Duodenal mucosa (tissue), 2 donors: Measurements from ENCODE around the gene ULBP2.
"Not testable (repeated sequence)": the region's sequence is repeated elsewhere in the genome, so short reads cannot be mapped to it uniquely, and the experiment has no call there.

Source experiments
- H3K27ac ChIP-seq: one replicate; pipeline ENCODE4 v1.7.0; 2013; ENCODE audit warnings: low read depth, low read length
- H3K27me3 ChIP-seq, 2 donors: one replicate each; pipeline ENCODE4 v1.7.0; 2013; ENCODE audit warnings: low read length in 2 of 2, control low read depth in 1 of 2; ENCODE audit not compliant: insufficient read depth in 2 of 2, control insufficient read depth in 1 of 2
- H3K36me3 ChIP-seq, 2 donors: one replicate each; pipeline ENCODE4 v1.7.0; 2013; ENCODE audit warnings: low read length in 2 of 2, control low read depth in 1 of 2; ENCODE audit not compliant: insufficient read depth in 2 of 2, control insufficient read depth in 1 of 2
- H3K4me1 ChIP-seq, 2 donors: one replicate each; pipeline ENCODE4 v1.7.0; 2013; ENCODE audit warnings: low read length in 2 of 2, control low read depth in 1 of 2; ENCODE audit not compliant: insufficient read depth in 2 of 2, control insufficient read depth in 1 of 2
- H3K4me3 ChIP-seq, 2 donors: one replicate each; pipeline ENCODE4 v1.7.0; 2013; ENCODE audit warnings: low read length in 2 of 2, low read depth in 1 of 2
- H3K9ac ChIP-seq, 2 donors: one replicate each; pipeline ENCODE4 v1.7.0; 2013; ENCODE audit warnings: low read length in 2 of 2, low read depth in 1 of 2
- H3K9me3 ChIP-seq, 2 donors: one replicate each; pipeline ENCODE4 v1.7.0; 2013; ENCODE audit warnings: low read length in 2 of 2, control low read depth in 1 of 2; ENCODE audit not compliant: control insufficient read depth in 1 of 2

Gene ULBP2

DNA sequence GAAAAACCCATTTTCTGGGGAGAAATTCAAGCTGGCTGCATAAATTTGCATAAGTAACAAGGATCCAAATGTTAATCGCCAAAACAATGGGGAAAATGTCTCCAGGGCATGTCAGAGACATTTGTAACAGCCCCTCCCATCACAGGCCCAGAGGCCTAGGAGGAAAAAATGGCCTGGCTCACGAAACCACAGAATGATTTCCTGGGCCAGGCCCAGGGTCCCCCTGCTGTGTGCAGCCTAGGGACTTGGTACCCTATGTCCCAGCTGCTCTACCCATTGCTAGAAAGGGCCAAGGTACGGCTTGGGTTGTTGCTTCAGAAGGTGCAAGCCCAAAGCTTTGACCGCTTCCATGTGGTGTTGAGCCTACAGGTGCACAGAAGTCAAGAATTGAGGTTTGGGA, 33.3 kb upstream of the ULBP2 start:
- H3K36me3 ChIP-seq, H3K4me3 ChIP-seq: not testable (repeated sequence)

DNA sequence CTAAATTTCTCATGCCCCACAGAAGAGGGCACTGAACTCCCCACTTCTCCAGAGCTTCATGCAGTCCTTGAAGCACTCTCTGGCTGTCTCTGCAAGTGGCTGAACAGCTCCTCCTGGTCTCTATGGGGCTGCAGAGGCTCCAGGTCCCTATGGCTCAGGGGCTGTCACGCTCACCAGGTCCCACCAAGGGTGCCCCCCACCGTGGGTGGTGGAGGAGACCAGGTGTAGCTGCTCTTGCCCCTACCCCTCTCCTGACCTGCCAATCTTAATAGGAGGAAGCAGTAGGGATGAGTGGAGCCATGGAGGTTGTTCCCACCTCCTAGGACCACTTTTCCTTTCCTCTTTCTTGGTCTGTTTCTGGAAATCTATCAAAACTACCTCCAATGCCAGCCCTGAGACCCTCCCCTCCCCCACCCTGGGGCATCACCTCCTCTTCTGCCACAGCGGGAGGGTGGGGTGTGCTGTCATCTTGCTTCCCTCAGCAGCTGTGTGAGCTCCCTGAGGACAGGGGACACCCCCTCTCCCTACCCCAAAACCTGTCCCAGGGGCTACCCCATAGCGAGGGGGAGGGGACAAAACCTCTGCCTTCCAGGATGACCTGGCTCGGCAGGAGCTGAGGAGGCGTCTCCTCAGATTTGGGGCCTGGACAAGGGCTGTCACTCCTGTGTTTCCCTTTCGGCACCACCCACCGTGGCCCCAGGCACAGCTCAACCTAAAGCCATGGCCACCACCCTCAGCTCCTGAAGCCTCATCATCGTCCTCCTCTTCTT, 31.9 kb upstream of the ULBP2 start:
- Histone ChIP-seq H3K27ac (no peak overlapping the region), H3K9me3 (peaks cover 7 to 14% of the 10 kb centered on the region in 2 donors), H3K4me3 (no peak overlapping the region), H3K4me1 (no peaks in the 10 kb centered on the region), H3K27me3 (no peaks in the 10 kb centered on the region), H3K9ac (no peak overlapping the region), H3K36me3 (no peaks in the 10 kb centered on the region)

More for the DNA sequence above, 33.3 kb upstream of the ULBP2 start:
- not testable (repeated sequence) for H3K4me1 ChIP-seq, H3K27ac ChIP-seq, H3K27me3 ChIP-seq, H3K9ac ChIP-seq
- H3K9me3 ChIP-seq = peaks cover 7 to 14% of the 10 kb centered on the region in 2 donors

GRCh38 chr6:149910721-149911151, 31.1 kb upstream of the ULBP2 start:
- H3K27me3 ChIP-seq = no peaks in the 10 kb centered on the region
- H3K36me3 ChIP-seq = no peaks in the 10 kb centered on the region
- H3K4me3 ChIP-seq = no peak overlapping the region
- H3K9ac ChIP-seq = no peak overlapping the region
- no peak overlapping the region for H3K27ac ChIP-seq
- H3K9me3 ChIP-seq = peaks cover 7 to 14% of the 10 kb centered on the region in 2 donors
- no peaks in the 10 kb centered on the region for H3K4me1 ChIP-seq

GRCh38 chr6:149912680-149913079, 29.1 kb upstream of the ULBP2 start:
- not testable (repeated sequence) for H3K4me3 ChIP-seq, H3K36me3 ChIP-seq, H3K4me1 ChIP-seq, H3K9ac ChIP-seq, H3K27ac ChIP-seq, H3K27me3 ChIP-seq
- H3K9me3 ChIP-seq = peaks cover 7 to 14% of the 10 kb centered on the region in 2 donors

- Histone ChIP-seq H3K36me3 (no peaks in the 10 kb centered on the region), H3K4me1 (no peaks in the 10 kb centered on the region), H3K9me3 (peaks cover 7 to 11% of the 10 kb centered on the region in 2 donors), H3K4me3 (no peak overlapping the region), H3K9ac (no peak overlapping the region), H3K27me3 (no peaks in the 10 kb centered on the region), H3K27ac (no peak overlapping the region)
Observed at GRCh38 chr6:149913085-149913484, 28.7 kb upstream of the ULBP2 start.

DNA sequence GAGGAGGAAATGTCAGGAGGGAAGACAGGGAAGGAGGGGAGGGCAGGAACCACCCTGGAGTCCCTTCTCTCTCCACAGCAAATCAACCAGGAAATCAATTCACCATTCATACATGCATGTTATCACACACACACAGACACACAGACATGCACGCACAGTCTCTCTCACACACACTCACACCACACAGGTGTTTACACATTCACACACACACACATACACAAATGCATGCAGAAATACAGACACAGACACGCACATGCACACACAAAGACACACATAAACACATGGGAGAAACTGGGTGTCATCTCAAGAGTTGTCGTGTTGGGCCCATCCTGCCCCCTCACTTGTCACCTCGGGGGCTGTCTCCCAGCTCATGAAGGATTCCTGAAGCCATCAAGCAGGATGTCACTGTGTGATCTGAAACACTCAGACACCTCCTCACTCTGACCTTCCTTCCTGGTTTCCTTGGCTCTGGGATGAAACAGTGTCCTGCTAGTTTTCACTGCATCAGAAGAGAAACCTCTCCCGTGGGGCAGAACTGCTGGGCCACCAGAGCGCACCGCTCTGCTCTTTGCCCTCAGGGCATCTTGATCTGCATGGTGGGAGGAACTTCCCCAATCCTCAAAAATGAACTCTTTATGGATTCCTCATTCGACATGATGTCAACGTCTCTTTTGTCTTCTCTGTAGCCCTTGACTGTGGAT, 28.1 kb upstream of the ULBP2 start:
- Histone ChIP-seq H3K9ac (no peak overlapping the region), H3K9me3 (peaks cover 5% of the 10 kb centered on the region in 2 donors), H3K36me3 (no peaks in the 10 kb centered on the region), H3K4me1 (no peaks in the 10 kb centered on the region), H3K27me3 (no peaks in the 10 kb centered on the region), H3K27ac (no peak overlapping the region), H3K4me3 (no peak overlapping the region)

DNA sequence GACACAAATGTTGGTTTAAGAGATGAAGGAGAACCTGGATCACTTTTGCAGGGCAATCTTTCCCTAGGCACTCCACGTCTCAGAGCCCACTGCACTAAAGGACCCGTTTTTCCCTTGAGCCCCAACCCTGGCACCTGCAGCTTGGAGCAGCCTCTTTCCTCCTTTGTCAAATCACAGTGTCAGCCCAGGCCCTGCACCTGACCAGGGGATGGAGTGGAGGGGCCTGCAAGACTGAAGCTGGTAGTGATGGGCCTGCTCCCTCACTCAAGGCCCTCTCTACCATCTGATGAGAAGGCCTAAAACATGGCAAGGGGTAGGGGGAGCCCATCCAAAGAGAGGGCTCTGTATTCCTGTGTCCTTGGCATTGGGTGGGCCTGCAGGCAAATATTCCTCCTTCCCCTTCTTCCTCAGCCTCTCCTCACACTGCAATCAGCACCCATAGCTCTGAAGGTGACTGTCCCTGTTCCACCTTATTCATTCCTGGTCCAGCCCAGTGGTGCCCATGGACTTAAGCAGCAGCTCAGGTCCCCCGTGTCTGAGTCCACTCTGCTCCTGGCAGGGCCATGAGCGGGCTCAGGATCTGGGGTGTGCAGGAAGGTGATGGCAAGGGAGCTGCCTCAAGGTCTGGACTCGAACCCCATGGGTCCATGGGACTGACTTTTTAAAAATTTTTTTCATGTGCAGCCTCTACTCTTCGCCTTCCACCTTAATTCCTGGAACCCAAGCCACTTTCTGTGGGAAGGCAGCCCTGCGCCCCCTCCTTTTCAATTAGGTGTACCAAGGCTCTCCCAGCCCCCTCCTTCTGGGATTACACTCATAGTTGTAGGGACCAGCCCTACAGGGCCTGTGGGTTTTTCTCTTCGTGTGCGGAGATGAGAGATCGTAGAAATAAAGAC, 25.6 kb upstream of the ULBP2 start:
- Histone ChIP-seq H3K27me3 (no peaks in the 10 kb centered on the region), H3K4me3 (no peak overlapping the region), H3K36me3 (no peaks in the 10 kb centered on the region), H3K9ac (no peak overlapping the region), H3K27ac (no peak overlapping the region), H3K9me3 (no peaks in the 10 kb centered on the region), H3K4me1 (no peaks in the 10 kb centered on the region)

DNA sequence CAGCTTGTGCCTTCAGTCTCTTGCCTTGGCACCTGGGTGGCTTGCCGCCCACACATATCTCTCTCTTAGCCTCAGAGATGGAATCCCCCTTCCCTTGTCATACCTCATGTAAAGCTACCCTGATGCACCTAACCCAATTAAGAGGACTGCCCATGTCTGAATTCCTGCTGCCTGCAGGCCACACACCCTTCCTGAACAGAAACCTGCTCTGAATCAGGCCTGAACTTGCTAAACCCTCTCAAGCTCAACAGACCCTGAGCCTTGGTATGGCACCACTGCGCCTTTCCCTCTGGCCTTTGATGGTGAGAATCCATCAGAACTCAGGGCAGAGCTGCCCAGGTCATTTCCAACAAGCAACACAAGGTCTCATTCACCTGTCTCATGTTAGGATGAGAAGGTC, 24.1 kb upstream of the ULBP2 start:
- Histone ChIP-seq H3K27me3 (peaks cover 0 to 5% of the 10 kb centered on the region in 2 donors), H3K4me1 (peaks cover 2 to 4% of the 10 kb centered on the region in 2 donors), H3K9me3 (no peaks in the 10 kb centered on the region), H3K4me3 (no peak overlapping the region), H3K36me3 (no peaks in the 10 kb centered on the region), H3K27ac (no peak overlapping the region), H3K9ac (no peak overlapping the region)

DNA sequence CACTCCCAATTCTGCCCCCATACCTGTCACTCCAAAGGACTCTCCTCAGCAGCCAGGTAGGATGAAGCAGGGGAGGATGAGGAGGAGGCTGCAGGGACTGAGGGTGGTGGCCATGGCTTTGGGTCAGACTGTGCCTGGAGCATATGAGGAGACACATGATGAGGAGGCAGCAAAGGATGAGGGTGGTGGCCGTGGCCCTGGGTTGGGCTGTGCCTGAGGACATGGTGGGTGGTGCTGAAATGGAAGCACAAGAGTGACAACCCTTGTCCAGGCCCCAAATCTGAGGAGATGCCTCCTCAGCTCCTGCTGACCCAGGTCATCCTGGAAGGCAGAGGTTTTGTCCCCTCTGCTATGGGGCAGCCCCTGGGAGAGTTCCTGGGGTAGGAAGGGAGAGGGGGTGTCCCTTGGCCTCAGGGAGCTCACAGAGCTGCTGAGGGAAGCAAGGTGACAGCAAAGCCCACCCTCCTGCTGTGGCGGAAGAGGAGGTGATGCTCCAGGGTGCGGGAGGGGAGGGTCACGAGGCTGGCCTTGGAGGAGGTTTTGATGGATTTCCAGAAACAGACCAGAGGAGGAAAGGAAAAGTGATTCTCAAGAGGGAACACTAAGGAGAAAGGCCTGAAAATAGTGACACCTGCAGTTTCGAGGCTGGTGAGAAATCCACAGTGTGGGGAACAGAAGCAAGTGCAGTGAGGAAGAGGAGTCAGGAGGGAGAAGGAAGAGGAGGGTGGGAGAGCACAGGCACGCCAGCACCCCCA, 23.5 kb upstream of the ULBP2 start:
- Histone ChIP-seq H3K36me3 (no peaks in the 10 kb centered on the region), H3K27ac (no peak overlapping the region), H3K4me3 (no peak overlapping the region), H3K4me1 (peaks cover 7 to 8% of the 10 kb centered on the region in 2 donors), H3K9ac (no peak overlapping the region), H3K9me3 (no peaks in the 10 kb centered on the region), H3K27me3 (peaks cover 0 to 5% of the 10 kb centered on the region in 2 donors)
